HG02840 (cell line): Measurements from ENCODE around the gene FSTL5.
"Not testable (repeated sequence)": the region's sequence is repeated elsewhere in the genome, so short reads cannot be mapped to it uniquely, and the experiment has no call there.

Experiments
- ATAC-seq: cut with Tn5 transposase; IDR thresholded peaks from one replicate; pipeline ENCODE4 v1.9.1; 2021; ENCODE audit warnings: mild to moderate bottlenecking, moderate library complexity, moderate number of reproducible peaks; ENCODE audit not compliant: unreplicated experiment, low FRiP score

FSTL5 gene

GRCh38 chr4:161760008-161760407, 403.8 kb downstream of the FSTL5 start:
- ATAC-seq: no peak

GRCh38 chr4:161758412-161758811, 405.4 kb downstream of the FSTL5 start:
- ATAC-seq: not testable (repeated sequence)

GRCh38 chr4:161728929-161729328, 434.9 kb downstream of the FSTL5 start:
- ATAC-seq: no peak

GRCh38 chr4:161721947-161722346, 441.9 kb downstream of the FSTL5 start:
- no peak for ATAC-seq

GRCh38 chr4:161717084-161717483, 446.7 kb downstream of the FSTL5 start:
- ATAC-seq: no peak

- ATAC-seq: no peak
These were observed 448.9 kb downstream of the FSTL5 start for GRCh38 chr4:161714931-161715330.

- no peak for ATAC-seq
These were observed 449.6 kb downstream of the FSTL5 start for GRCh38 chr4:161714022-161714751.

- ATAC-seq: no peak
These were observed 459.1 kb downstream of the FSTL5 start for GRCh38 chr4:161704653-161705052.

- no peak for ATAC-seq
These were observed 459.8 kb downstream of the FSTL5 start for GRCh38 chr4:161704040-161704439.

GRCh38 chr4:161702287-161702686, 461.5 kb downstream of the FSTL5 start:
- ATAC-seq: no peak

GRCh38 chr4:161696944-161697343, 466.9 kb downstream of the FSTL5 start:
- ATAC-seq: no peak

GRCh38 chr4:161680146-161680545, 483.7 kb downstream of the FSTL5 start:
- no peak for ATAC-seq

- no peak for ATAC-seq
These were observed 499.1 kb downstream of the FSTL5 start for GRCh38 chr4:161664740-161665139.

GRCh38 chr4:161663844-161664243, 500.0 kb downstream of the FSTL5 start:
- ATAC-seq: no peak

GRCh38 chr4:161658676-161659075, 505.1 kb downstream of the FSTL5 start:
- ATAC-seq: no peak

GRCh38 chr4:161657616-161658015, 506.2 kb downstream of the FSTL5 start:
- ATAC-seq: no peak

GRCh38 chr4:161656594-161656993, 507.2 kb downstream of the FSTL5 start:
- no peak for ATAC-seq

- no peak for ATAC-seq
These were observed 508.7 kb downstream of the FSTL5 start for GRCh38 chr4:161655148-161655547.

- no peak for ATAC-seq
These were observed 510.1 kb downstream of the FSTL5 start for GRCh38 chr4:161653697-161654096.

- ATAC-seq: no peak
These were observed 512.2 kb downstream of the FSTL5 start for GRCh38 chr4:161651586-161651985.

GRCh38 chr4:161650812-161651211, 513.0 kb downstream of the FSTL5 start:
- ATAC-seq: no peak

- ATAC-seq: no peak
These were observed 516.0 kb downstream of the FSTL5 start for GRCh38 chr4:161647757-161648156.

- no peak for ATAC-seq
These were observed 521.1 kb downstream of the FSTL5 start for GRCh38 chr4:161642708-161643107.
